ENCODE data around the gene CFAP46. TPM values are rescaled to one million over a fixed set of nuclear protein-coding genes. Genes with fewer than 3 reads are reported as not detected.

The CFAP46 gene
- total and polyA plus RNA-seq, 2 donors (not counting 1 experiment from before 2014, with no cell fraction given), result 0.07 TPM; not detected in 1

- ChIA-PET CTCF (no interaction called here), POLR2A (no interaction called here)
- no peak for TF ChIP-seq EZH2 (IDR thresholded peaks at IDR 0.05; ENCODE audit: borderline replicate concordance, insufficient read depth, low read depth, low read length, poor library complexity, severe bottlenecking)
- TF ChIP-seq CTCF (IDR thresholded peaks at IDR 0.05), result no peak
- no peak overlapping the region for H2AFZ ChIP-seq (ENCODE audit: insufficient read depth, low read depth, low read length, poor library complexity, severe bottlenecking)
- H3K9me3 ChIP-seq (ENCODE audit: control extremely low read depth in 1 of 3, control insufficient read depth in 2 of 3, insufficient read depth in 1 of 3, low read length in 2 of 3), result peaks cover 0 to 22% (median 0%) of the 10 kb centered on the region in 3 donors
- H3K27me3 ChIP-seq (replicated peaks in 1 of 4; ENCODE audit: control extremely low read depth in 1 of 4, control insufficient read depth in 3 of 4, insufficient read depth in 4 of 4, low read length in 3 of 4), result peaks cover 0 to 31% (median 5%) of the 10 kb centered on the region in 4 experiments
- intact Hi-C loops (cut with micrococcal nuclease), result no loop called here
- H3K4me3 ChIP-seq (ENCODE audit: control extremely low read depth in 1 of 5, extremely low read depth in 1 of 5, insufficient read depth in 1 of 5, low read depth in 2 of 5, low read length in 4 of 5), result no peak overlapping the region
- no peak overlapping the region for H3K9ac ChIP-seq (ENCODE audit: low read length)
- DNase-seq, result peak; percentile 18
- no peaks in the 10 kb centered on the region for H3K36me3 ChIP-seq (replicated peaks in 1 of 2; ENCODE audit: control extremely low read depth in 1 of 2, control insufficient read depth in 1 of 2, extremely low read depth in 1 of 2, insufficient read depth in 2 of 2, low read length in 1 of 2)
- Mint-ChIP-seq H3K9me3 (ENCODE audit: insufficient read depth) (no peaks in the 10 kb centered on the region), H3K4me3 (no peak overlapping the region), H3K4me1 (peaks cover 10% of the 10 kb centered on the region), H3K27me3 (peaks cover 12% of the 10 kb centered on the region), H3K27ac (no peak overlapping the region)
- H4K20me1 ChIP-seq (ENCODE audit: control insufficient read depth, insufficient read depth, low read length, poor library complexity, severe bottlenecking), result no peaks in the 10 kb centered on the region
- H3K27ac ChIP-seq (ENCODE audit: low read length in 2 of 2), result no peak overlapping the region
- H3K4me2 ChIP-seq (replicated peaks; ENCODE audit: low read depth, low read length, poor library complexity, severe bottlenecking), result no peak overlapping the region
- peaks cover 3 to 25% of the 10 kb centered on the region in 2 donors for H3K4me1 ChIP-seq (ENCODE audit: control insufficient read depth in 2 of 2, insufficient read depth in 2 of 2, low read length in 2 of 2)
- H3K79me2 ChIP-seq (ENCODE audit: control insufficient read depth, insufficient read depth, low read length), result no peaks in the 10 kb centered on the region
- ATAC-seq (ENCODE audit: low read depth), result no peak
- 9% methylated on average over 78 of the region's 79 CpGs for WGBS (ENCODE audit: insufficient coverage)
Observed at GRCh38 chr10:132788180-132788830, 154.1 kb downstream of the CFAP46 start.

- H3K4me3 ChIP-seq (ENCODE audit: control extremely low read depth in 1 of 5, extremely low read depth in 1 of 5, insufficient read depth in 1 of 5, low read depth in 2 of 5, low read length in 4 of 5), result no peak overlapping the region
- no peak overlapping the region for H3K27ac Mint-ChIP-seq
- H3K79me2 ChIP-seq (ENCODE audit: control insufficient read depth, insufficient read depth, low read length), result no peaks in the 10 kb centered on the region
- H3K36me3 ChIP-seq (replicated peaks in 1 of 2; ENCODE audit: control extremely low read depth in 1 of 2, control insufficient read depth in 1 of 2, extremely low read depth in 1 of 2, insufficient read depth in 2 of 2, low read length in 1 of 2), result no peaks in the 10 kb centered on the region
- CTCF ChIA-PET, result no interaction called here
- TF ChIP-seq CTCF (IDR thresholded peaks at IDR 0.05), result no peak
- TF ChIP-seq EZH2 (IDR thresholded peaks at IDR 0.05; ENCODE audit: borderline replicate concordance, insufficient read depth, low read depth, low read length, poor library complexity, severe bottlenecking), result no peak
- H3K4me1 ChIP-seq (ENCODE audit: control insufficient read depth in 2 of 2, insufficient read depth in 2 of 2, low read length in 2 of 2), result peaks cover 3 to 25% of the 10 kb centered on the region in 2 donors
- peaks cover 10% of the 10 kb centered on the region for H3K4me1 Mint-ChIP-seq
- peaks cover 18% of the 10 kb centered on the region for H3K27me3 Mint-ChIP-seq
- peaks cover 0 to 19% (median 0%) of the 10 kb centered on the region in 3 donors for H3K9me3 ChIP-seq (ENCODE audit: control extremely low read depth in 1 of 3, control insufficient read depth in 2 of 3, insufficient read depth in 1 of 3, low read length in 2 of 3)
- ATAC-seq (ENCODE audit: low read depth), result no peak
- no peak overlapping the region for H3K4me3 Mint-ChIP-seq
- no peak overlapping the region for H3K9ac ChIP-seq (ENCODE audit: low read length)
- H4K20me1 ChIP-seq (ENCODE audit: control insufficient read depth, insufficient read depth, low read length, poor library complexity, severe bottlenecking), result no peaks in the 10 kb centered on the region
- H3K27me3 ChIP-seq (replicated peaks in 1 of 4; ENCODE audit: control extremely low read depth in 1 of 4, control insufficient read depth in 3 of 4, insufficient read depth in 4 of 4, low read length in 3 of 4), result peaks cover 0 to 33% (median 5%) of the 10 kb centered on the region in 4 experiments
- POLR2A ChIA-PET, result no interaction called here
- no peaks in the 10 kb centered on the region for H3K9me3 Mint-ChIP-seq (ENCODE audit: insufficient read depth)
- H3K4me2 ChIP-seq (replicated peaks; ENCODE audit: low read depth, low read length, poor library complexity, severe bottlenecking), result peak overlapping the region; percentile 61
- intact Hi-C loops (cut with micrococcal nuclease), result no loop called here
- no peak overlapping the region for H3K27ac ChIP-seq (ENCODE audit: low read length in 2 of 2)
- no peak overlapping the region for H2AFZ ChIP-seq (ENCODE audit: insufficient read depth, low read depth, low read length, poor library complexity, severe bottlenecking)
- DNase-seq, result no peak
- 4% methylated on average over 78 of the region's 80 CpGs for WGBS (ENCODE audit: insufficient coverage)
Observed at GRCh38 chr10:132787495-132788179, 154.7 kb downstream of the CFAP46 start.
